Stimulated activated CD8-positive, alpha-beta memory T cell treated with anti-CD3 and anti-CD28 coated beads, Interleukin-4, amount 100 ng/mL, for 24 hours (primary cell): ENCODE data around the gene NRP2.

ENCODE experiments used
- DNase-seq: peaks from one replicate; pipeline ENCODE4 v3.0.0-alpha.2; 2020; ENCODE audit warnings: low read depth

NRP2 gene

DNA sequence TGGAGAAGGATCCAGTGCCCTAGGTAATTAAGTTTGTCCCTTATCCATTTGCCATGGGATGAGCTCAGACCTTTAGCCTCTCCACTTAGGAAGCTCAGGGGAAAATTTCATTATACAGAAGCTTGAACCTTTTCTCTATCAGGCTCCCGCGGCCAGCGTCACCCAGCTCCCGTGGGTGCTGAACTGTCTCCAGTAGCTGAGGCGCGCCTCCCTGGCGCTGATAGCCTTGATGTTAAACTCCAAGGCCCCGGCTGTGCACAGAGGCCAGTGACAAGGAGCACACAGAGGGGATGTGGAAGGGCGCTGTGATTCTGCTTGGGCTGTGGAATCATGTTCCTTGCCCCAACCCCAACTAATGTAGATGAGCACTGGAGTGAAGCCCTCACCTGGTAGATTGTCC lies 50.8 kb downstream of the NRP2 start:
- DNase-seq, result no peak

GRCh38 chr2:205733648-205734047 lies 51.3 kb downstream of the NRP2 start:
- no peak for DNase-seq

DNA sequence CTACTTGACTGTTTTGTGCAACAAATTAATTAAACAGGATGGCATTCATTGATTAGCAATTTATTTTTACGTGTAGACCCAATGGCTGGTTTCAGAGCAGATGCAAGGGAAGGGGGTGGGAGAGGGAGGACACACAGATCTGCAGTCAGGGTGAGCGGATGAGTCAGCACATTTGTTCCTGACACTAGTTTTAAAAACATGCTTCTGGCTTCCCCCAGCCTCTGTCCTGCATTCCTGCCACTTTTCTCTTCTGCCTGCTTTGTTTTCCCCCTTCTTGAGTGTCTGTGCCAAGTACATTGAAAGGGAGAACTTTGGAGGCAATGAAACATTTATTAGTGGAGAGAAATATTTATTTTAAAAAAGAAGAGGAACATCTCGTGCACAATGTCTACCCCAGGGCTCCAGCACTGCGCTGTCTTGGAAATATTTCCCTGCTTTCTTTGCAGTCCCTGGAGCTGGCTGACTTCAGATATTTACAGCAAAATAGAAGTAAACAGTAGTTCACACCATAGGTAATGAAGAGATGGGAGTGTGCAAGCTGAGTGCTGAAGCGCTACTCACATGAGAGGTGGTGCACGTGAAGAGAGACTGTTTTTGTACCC lies 52.2 kb downstream of the NRP2 start:
- no peak for DNase-seq

DNA sequence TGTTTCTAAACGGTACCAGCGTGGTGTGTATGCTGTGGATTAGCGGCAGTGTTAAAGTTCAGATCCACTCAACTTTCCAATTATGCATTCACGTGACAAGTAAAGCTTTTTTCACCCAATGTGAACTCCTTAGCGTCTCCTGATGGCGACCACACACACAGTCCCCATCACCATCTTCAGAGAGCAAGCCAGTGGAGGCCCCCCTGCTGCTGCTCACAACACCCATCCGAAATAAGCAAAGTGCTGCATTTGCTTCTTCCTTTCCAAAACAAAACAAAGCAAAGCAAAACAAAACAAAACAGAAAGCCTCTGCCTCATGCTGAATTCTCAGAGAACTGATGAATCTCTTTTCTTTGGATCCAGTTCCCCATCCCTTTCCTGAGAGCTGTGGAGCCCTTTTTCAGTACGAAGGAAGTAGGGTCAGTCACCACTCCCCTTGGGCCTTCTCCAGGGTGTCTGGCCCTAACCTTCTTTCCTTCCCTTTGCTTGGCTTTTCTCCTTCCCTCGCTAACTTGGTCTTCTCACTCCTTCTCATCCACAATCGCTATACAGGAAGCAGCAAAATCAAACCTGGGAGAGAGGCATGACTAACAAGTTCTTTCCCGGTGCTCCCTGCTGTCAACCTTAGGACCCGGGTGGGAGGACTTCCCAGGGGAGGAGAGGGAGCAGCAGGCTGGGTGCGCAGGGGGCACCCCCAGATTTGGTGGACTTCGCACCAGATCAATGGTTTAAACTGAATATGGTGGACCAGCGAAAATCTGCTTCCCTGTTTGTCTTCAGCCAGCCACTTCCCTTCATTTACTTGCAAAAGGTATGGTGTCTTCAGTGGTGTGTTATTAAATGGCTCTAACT lies 56.0 kb downstream of the NRP2 start:
- no peak for DNase-seq

GRCh38 chr2:205739620-205740019 lies 57.3 kb downstream of the NRP2 start:
- DNase-seq, result no peak

DNA sequence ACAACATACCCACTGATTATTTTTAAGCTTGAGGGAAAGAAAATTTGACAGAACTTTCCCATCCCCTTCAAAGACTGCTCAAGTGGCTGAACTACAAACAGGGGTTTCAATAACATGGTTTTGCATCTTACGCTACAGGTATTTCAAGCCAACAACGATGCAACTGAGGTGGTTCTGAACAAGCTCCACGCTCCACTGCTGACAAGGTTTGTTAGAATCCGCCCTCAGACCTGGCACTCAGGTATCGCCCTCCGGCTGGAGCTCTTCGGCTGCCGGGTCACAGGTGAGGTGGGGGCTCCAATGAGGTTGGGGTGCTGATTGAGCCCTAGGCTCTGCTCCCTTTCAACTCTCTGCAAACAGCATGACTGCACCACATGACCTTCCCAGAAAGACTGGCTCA lies 58.1 kb downstream of the NRP2 start:
- DNase-seq, result no peak

DNA sequence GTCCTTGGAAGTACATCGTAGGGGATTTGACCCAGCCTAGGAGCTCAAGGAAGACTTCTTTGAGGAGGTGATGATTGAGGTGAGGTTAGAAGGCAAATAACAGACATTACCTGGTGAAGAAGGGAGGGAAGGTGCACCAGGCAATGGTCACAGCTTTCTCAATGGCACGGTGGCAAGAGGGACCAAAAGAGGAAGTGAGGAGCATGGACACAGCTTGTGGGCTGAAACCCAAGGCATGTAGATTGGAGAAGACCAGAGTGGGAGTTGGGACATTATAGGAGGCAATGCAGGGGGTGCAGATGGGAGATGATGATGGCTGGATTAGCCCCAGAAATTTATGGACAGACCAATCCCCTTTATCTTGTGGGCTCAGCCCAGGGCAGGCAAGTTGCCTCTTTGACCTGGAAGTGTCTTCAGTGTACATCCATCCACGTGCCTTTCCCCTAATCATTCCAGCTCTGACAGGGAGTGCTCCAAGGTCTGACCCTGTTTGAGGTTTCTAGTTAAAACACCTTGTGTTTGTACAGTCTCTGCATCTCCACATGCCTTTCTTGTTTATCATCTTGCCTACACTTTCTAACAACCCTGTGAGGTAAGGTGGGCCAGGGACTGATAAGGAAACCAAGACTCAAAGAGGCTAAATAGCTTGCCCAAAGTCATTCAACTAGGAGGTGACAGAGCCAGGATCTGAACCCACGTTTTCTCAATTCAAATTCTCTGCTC lies 59.1 kb downstream of the NRP2 start:
- DNase-seq, result no peak

GRCh38 chr2:205743137-205743536 lies 60.8 kb downstream of the NRP2 start:
- no peak for DNase-seq

DNA sequence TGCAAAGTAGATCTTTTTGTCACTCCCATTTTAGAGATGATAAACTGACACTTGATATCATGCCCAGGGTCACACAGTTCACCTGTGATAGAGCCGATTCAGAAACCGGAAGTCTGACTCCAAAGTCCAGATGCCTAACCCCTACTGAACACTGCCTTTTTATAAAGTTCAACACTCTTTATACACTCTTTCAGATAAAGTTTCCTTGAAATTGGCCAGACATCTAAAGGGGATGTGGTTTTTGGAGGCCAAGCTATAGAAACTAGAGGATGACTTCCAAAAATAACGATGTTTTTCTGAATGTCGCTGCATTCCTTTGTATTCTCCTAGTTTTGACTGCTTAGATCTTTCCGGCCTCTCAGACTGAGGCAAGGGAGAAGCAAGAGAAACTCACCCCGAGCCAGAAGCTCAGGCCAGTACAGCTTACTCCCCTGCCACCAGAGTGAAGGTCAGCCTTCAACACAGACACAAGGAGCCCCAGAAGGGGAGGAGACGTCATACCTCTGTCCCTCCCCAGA lies 61.8 kb downstream of the NRP2 start:
- no peak for DNase-seq

GRCh38 chr2:205745661-205746419 lies 63.5 kb downstream of the NRP2 start:
- DNase-seq, result no peak

DNA sequence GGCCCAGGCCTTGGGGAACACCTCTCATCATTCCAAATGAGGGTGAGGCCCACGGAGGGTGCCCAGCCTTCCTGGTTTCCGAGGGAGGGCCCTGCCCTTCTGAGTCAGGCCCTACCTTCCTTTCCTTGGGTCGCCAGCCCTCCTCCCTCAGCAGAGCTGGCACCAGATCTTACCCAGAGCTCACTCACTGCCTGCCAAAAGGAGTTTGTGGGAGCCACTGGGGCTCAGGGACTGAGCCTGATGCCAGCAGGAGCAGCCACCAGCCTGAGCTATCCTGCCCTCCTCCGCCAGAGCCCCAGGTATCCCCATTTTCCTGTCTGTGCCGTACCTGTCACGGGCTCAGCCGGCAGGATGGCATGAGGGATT lies 64.1 kb downstream of the NRP2 start:
- no peak for DNase-seq

DNA sequence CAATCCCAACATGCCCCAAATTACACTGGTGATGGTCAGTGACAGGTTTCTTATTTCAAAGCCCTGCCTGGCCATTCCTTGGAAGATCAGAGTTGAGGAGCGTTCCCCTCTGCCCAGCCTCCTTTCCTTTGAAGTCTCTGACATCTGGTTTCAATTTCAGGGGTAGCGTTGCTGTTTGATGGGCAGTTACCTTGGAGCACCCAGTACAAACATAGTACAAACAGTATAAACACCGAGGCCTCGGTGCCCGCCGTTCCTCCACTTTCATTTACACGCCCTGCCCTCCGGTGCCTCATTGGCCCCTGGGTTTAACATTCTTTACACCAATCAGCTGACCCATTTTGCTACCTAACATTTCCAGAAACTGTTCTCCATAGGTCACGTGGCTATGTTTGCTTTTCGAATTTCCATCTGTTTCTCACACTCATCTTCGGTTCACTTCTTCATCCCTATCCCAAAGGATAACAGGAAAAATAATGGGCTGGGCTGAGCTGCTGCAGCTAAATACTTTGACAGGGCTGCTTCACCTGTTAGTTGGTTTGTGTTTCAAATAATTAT lies 65.6 kb downstream of the NRP2 start:
- DNase-seq, result no peak

DNA sequence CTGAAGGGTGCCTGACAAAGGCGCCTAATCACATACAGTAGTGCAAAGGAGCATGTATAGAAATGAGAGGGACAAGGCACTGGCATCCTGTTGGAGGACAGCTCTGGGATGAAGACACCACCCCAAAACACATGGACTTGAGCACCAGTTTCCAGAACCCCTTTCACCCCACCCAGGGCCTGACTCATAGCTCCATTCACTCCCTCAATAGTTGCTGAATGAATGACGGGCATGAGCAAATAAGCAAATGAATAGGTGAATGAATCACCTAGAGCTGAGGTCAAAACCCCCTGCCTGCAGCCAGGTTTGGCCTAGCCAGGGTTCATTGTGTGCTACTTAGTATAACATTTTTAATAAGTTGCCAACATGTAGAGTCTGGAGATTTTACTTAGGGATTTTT lies 66.3 kb downstream of the NRP2 start:
- no peak for DNase-seq

GRCh38 chr2:205749078-205749477 lies 66.8 kb downstream of the NRP2 start:
- no peak for DNase-seq

DNA sequence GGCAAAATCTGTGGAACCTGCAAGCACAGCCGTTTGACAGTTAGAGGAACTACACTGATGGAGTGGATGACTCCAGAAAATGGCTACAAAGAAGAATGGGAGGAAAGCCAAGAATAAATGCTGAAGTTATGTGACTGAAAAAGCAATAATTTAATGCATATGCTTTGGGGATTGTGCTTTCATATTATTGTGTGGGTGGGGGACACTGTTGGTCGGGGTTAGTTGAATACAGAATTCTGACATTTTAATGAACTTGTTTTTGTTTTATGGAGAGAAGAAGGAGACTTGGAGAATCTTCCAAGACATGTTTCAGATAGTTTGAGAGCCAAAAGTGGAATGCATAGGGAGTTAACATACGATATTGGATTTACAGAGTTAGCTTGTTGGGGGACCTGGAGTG lies 68.5 kb downstream of the NRP2 start:
- no peak for DNase-seq

DNA sequence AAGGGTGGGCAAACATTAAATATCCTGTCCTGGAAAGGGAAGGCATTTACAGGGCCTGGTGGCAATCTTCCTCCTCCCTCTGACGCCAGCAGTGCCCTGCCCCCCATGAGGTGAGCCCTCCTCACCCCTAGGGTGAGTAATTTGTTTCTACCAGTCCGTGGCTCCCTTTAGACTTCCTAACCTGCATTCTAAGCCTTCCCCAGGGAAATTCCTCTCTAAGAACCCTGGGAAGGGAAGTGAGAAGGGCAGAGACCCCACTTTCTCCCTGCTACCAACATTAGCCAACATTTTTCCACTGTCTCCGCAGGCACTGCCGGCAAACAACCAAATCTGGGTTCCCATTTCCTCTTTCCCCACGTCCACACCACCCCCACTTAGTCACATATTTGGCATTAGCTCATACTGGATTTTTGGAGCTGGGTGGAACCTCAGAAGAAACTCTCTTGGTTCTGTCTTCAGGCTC lies 69.3 kb downstream of the NRP2 start:
- DNase-seq, result no peak

DNA sequence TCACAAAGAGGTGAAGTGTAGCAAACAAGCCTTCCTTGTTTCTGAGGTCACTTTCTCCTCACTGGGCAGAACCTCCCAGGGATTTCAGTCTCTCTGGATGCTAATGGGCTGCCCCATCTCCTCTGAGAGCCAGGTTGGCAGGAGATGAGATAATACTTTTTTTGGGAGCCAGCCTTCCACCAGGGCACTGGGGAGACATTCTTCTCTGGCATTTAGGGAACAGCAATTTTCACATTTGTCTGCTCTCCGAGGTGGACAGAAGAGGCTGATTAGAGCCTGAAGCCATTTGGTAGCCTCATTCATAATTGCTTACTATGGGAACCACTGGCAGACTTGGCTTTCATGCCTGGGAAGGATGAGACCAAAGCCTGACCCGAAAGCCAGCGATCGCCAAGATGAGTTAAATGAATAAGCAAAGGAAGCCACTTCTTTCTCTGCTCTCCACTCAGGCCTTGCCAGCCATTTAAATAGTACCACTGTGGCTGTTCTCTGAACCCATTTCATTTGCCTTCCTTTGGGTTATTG lies 70.1 kb downstream of the NRP2 start:
- DNase-seq, result no peak

DNA sequence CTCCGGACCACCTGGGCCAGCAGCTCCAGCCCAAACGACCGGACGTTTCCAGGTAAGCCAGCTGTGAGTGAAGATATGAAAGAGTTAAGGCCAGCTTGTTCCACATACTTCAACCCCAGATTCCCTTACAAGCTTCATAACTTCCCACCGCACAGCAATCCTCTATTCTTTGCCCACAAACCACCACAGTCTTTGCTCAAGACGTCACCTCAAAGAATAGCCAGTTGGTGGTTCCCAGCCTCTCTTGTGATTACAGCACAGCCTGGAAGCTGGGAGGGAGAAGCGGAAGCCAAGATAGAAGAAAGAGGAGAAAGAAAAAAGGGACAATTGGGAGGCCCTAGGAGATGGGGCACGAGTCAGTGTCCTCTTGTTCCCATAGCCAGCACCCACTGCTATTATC lies 70.6 kb downstream of the NRP2 start:
- no peak for DNase-seq

DNA sequence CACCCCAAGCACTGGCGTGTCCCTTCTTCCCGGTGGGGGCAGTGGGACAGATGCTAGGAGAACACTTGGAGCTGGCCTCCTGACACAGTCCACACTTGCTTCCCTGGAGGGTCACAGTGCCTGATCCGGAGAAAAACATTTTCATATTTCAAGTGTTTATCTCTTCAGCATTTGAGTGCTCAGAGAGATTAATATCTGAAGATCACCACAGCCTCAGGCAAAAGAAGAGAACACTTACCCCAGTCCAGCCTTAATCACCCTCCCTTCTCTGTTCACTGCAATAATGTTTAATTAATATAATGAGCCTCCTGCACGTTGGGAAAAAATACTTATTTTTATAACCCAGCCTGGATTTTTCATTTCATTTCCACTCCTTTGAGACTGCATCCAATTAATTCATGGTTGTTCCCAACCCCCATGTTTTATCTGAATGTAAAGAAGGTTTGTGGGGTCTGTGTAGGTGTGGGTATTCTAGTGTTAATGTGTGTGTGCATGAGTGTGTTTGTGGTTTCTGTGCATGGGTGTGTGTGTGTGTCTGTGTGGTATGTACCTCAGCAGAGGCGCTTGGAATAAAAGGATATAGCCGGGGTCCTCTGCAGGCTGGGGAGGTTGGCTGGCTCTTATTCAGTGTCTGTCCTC lies 72.1 kb downstream of the NRP2 start:
- no peak for DNase-seq

GRCh38 chr2:205754924-205755321 lies 72.6 kb downstream of the NRP2 start:
- no peak for DNase-seq

GRCh38 chr2:205755923-205756322 lies 73.6 kb downstream of the NRP2 start:
- DNase-seq, result no peak
